Measurements from ENCODE around the gene STKLD1.
A peak's percentile ranks its signal among the peaks of the same experiment; 100 is the strongest.
"Not testable (repeated sequence)": the region's sequence is repeated elsewhere in the genome, so short reads cannot be mapped to it uniquely, and the experiment has no call there.

DNA sequence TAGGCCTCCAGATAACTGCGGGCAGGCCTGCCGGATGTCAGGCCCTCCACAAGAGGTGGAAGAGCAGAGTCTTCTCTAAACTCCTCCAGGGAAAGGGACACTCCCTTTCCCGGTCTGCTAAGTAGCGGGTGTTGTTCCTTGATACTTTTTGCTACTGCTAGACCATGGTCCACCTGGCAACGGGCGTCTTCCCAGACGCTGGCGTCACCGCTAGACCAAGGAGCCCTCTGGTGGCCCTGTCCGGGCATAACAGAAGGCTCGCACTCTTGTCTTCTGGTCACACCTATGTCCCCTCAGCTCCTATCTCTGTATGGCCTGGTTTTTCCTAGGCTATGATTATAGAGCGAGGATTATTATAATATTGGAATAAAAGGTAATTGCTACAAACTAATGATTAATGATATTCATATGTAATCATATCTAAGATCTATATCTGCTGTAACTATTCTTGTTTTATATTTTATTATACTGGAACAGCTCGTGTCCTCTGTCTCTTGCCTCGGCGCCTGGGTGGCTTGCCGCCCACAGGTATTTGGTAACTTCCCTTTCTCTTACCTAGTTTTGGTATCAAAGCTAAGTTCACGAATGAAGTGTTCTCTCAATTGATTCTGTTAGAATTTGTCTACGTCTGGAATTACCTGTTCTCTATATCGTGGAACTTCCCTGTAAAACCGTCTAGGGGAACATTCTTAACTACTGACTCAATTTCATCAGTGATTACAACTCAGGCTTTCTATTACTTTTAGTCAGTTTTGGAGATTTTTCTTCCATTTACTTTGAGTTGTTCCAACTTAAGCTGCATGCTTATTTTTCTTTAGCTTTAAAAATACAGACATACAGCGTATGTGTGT lies 46.6 kb upstream of the STKLD1 start:
- TF ChIP-seq, protein P1, sequence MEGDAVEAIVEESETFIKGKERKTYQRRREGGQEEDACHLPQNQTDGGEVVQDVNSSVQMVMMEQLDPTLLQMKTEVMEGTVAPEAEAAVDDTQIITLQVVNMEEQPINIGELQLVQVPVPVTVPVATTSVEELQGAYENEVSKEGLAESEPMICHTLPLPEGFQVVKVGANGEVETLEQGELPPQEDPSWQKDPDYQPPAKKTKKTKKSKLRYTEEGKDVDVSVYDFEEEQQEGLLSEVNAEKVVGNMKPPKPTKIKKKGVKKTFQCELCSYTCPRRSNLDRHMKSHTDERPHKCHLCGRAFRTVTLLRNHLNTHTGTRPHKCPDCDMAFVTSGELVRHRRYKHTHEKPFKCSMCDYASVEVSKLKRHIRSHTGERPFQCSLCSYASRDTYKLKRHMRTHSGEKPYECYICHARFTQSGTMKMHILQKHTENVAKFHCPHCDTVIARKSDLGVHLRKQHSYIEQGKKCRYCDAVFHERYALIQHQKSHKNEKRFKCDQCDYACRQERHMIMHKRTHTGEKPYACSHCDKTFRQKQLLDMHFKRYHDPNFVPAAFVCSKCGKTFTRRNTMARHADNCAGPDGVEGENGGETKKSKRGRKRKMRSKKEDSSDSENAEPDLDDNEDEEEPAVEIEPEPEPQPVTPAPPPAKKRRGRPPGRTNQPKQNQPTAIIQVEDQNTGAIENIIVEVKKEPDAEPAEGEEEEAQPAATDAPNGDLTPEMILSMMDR (IDR thresholded peaks at IDR 0.05) = peak; percentile 52
- not testable (repeated sequence) for TF ChIP-seq EZH2 (IDR thresholded peaks at IDR 0.05; ENCODE audit: borderline replicate concordance, insufficient read depth, low read depth, low read length, poor library complexity, severe bottlenecking)
